Activated CD8-positive, alpha-beta T cell treated with anti-CD3 and anti-CD28 coated beads for 36 hours (primary cell): ENCODE measurements around the gene PPP1CA. TPM values are rescaled to one million over a fixed set of nuclear protein-coding genes. Genes with fewer than 3 reads are reported as not detected.
A peak's percentile ranks its signal among the peaks of the same experiment; 100 is the strongest.

ENCODE experiments used
- ATAC-seq: fragments of 200-7000 bp; cut with Tn5 transposase; one replicate; pipeline ENCODE4 v1.10.0; 2021; ENCODE audit warnings: mild to moderate bottlenecking, moderate library complexity
- CTCF ChIA-PET: fragments of 350-600 bp; sonication (Branson Sonifier 250); formaldehyde crosslinking; loops from one replicate; lab custom pipeline; 2021; ENCODE audit warnings: antibody characterized with exemption; lab: Charles Lee
- POLR2A ChIA-PET: fragments of 350-600 bp; sonication (Branson Sonifier 250); formaldehyde crosslinking; loops from one replicate; lab custom pipeline; 2021; ENCODE audit warnings: antibody characterized with exemption; lab: Charles Lee
- DNase-seq: peaks from one replicate; pipeline ENCODE4 v3.0.0-alpha.2; 2020
- H3K27ac Mint-ChIP-seq: one replicate; pipeline ENCODE4 v1.8.0; 2021; ENCODE audit warnings: mild to moderate bottlenecking, mixed read lengths
- H3K27me3 Mint-ChIP-seq: one replicate; pipeline ENCODE4 v1.8.0; 2021; ENCODE audit warnings: mixed read lengths
- H3K36me3 Mint-ChIP-seq: one replicate; pipeline ENCODE4 v1.8.0; 2021; ENCODE audit warnings: low read depth, mixed read lengths
- H3K4me1 Mint-ChIP-seq: one replicate; pipeline ENCODE4 v1.8.0; 2021; ENCODE audit warnings: low read depth, mixed read lengths
- H3K4me3 Mint-ChIP-seq: one replicate; pipeline ENCODE4 v1.8.0; 2021; ENCODE audit warnings: mild to moderate bottlenecking, moderate library complexity, mixed read lengths
- H3K9me3 Mint-ChIP-seq: one replicate; pipeline ENCODE4 v1.8.0; 2021; ENCODE audit warnings: mixed read lengths
- CTCF ChIP-seq: fragments of 200-600 bp; IDR thresholded peaks from one replicate; pipeline ENCODE4 v1.8.0; 2022; ENCODE audit warnings: antibody characterized with exemption, mild to moderate bottlenecking
- intact Hi-C: fragments of 100-400 bp; cut with micrococcal nuclease; formaldehyde crosslinking; loops from one replicate; pipeline ENCODE4 v1.10.0; 2022
- total RNA-seq, 2 experiments: library from RNA; stranded (reverse); gene quantifications; one replicate each; pipeline ENCODE4 v1.2.3, GENCODE V29; 2021

PPP1CA gene
- total RNA-seq, 2 experiments from 2014 or later: 249 to 258 TPM

GRCh38 chr11:67437082-67437808, 35.6 kb upstream of the PPP1CA start, which contains the start of gene PTPRCAP:
PTPRCAP (minus strand) TSS chr11:67437682; CDS start chr11:67437619, 63 bp downstream.
- intact Hi-C loops: loop anchor here (5.0 kb wide), 2 partner anchors 45 to 70 kb away; partner anchors contain the start of genes AIP, CDK2AP2 and PITPNM1
- no peaks in the 10 kb centered on the region for H3K9me3 Mint-ChIP-seq

GRCh38 chr11:67436459-67437081, 34.9 kb upstream of the PPP1CA start:
- peaks cover 57% of the 10 kb centered on the region for H3K4me1 Mint-ChIP-seq
- intact Hi-C loops: loop anchor here (5.0 kb wide), 2 partner anchors 46 to 71 kb away; partner anchors contain the start of genes AIP, CDK2AP2 and PITPNM1
- H3K9me3 Mint-ChIP-seq: no peaks in the 10 kb centered on the region
- no peak for TF ChIP-seq CTCF
- ChIA-PET CTCF (interaction anchor here (1.0 to 2.8 kb wide), 5 partner anchors 16 to 85 kb away, joined by 3 to 12 read pairs (median 4); partner anchors contain the start of genes AIP, CDK2AP2 and PPP1CA), POLR2A (interaction anchor here (0.7 to 10.8 kb wide), 21 partner anchors 8 to 196 kb away, joined by 3 to 178 read pairs (median 9); partner anchors contain the start of genes AIP, ANKRD13D, PITPNM1 and PPP1CA)
- DNase-seq (peak; percentile 89), ATAC-seq (peak; percentile 45)
- peaks cover 68% of the 10 kb centered on the region for H3K36me3 Mint-ChIP-seq
- H3K27me3 Mint-ChIP-seq: no peaks in the 10 kb centered on the region
- H3K4me3 Mint-ChIP-seq: peak overlapping the region; percentile 87
- peak overlapping the region; percentile 93 for H3K27ac Mint-ChIP-seq

More at GRCh38 chr11:67437082-67437808, 35.6 kb upstream of the PPP1CA start, which contains the start of gene PTPRCAP:
- ATAC-seq (peak; percentile 42), DNase-seq (peak; percentile 84)
- Mint-ChIP-seq H3K27me3 (no peaks in the 10 kb centered on the region), H3K4me3 (peak within 1 kb of the TSS; percentile 87), H3K4me1 (peaks cover 55% of the 10 kb centered on the region), H3K36me3 (peaks cover 61% of the 10 kb centered on the region), H3K27ac (peak within 1 kb of the TSS; percentile 93)
- no peak for TF ChIP-seq CTCF
- CTCF ChIA-PET: interaction anchor here (1.0 to 2.8 kb wide), 6 partner anchors 17 to 86 kb away, joined by 3 to 12 read pairs (median 4); partner anchors contain the start of genes AIP, CDK2AP2, PPP1CA and TMEM134
- POLR2A ChIA-PET: interaction anchor here (0.6 to 10.8 kb wide), 30 partner anchors 8 to 197 kb away, joined by 3 to 178 read pairs (median 6); partner anchors contain the start of genes AIP, ANKRD13D, PITPNM1 and PPP1CA

- Mint-ChIP-seq H3K4me1 (peaks cover 52% of the 10 kb centered on the region), H3K27me3 (no peaks in the 10 kb centered on the region), H3K27ac (peak overlapping the region; percentile 93), H3K4me3 (peak overlapping the region; percentile 87), H3K9me3 (no peaks in the 10 kb centered on the region), H3K36me3 (peaks cover 68% of the 10 kb centered on the region)
- intact Hi-C loops: loop anchor here (5.0 kb wide), 2 partner anchors 46 to 71 kb away; partner anchors contain the start of genes AIP, CDK2AP2 and PITPNM1
- ChIA-PET CTCF (interaction anchor here (2.8 kb wide), 1 partner anchor 34 kb away, joined by 12 read pairs; the partner anchor contains the start of gene PPP1CA), POLR2A (interaction anchor here (1.3 to 10.8 kb wide), 14 partner anchors 8 to 196 kb away, joined by 5 to 178 read pairs (median 14); partner anchors contain the start of genes AIP, ANKRD13D, PITPNM1 and PPP1CA)
- peak; percentile 37 for DNase-seq
- TF ChIP-seq CTCF: no peak
- ATAC-seq: peak; percentile 2
Observed at GRCh38 chr11:67435727-67436458, 34.2 kb upstream of the PPP1CA start.

- Mint-ChIP-seq H3K27ac (peak overlapping the region; percentile 93), H3K36me3 (peaks cover 68% of the 10 kb centered on the region), H3K27me3 (no peaks in the 10 kb centered on the region), H3K9me3 (no peaks in the 10 kb centered on the region), H3K4me3 (peak overlapping the region; percentile 87), H3K4me1 (peaks cover 49% of the 10 kb centered on the region)
- POLR2A ChIA-PET: interaction anchor here (0.6 to 10.8 kb wide), 7 partner anchors 15 to 50 kb away, joined by 3 to 178 read pairs (median 52); partner anchors contain the start of genes PPP1CA, TBC1D10C and TMEM134
- CTCF ChIA-PET: interaction anchor here (1.0 kb wide), 1 partner anchor 12 kb away, joined by 3 read pairs; no protein-coding TSS in a partner anchor
- ATAC-seq (no peak), DNase-seq (peak; percentile 73)
- TF ChIP-seq CTCF: no peak
- intact Hi-C loops: loop anchor here (5.0 kb wide), 2 partner anchors 47 to 72 kb away; partner anchors contain the start of genes AIP, CDK2AP2 and PITPNM1
Observed at GRCh38 chr11:67435031-67435726, 33.5 kb upstream of the PPP1CA start.
